Astrocyte (in vitro differentiated cells and primary cell): ENCODE data around the gene RIT2. TPM values are rescaled to one million over a fixed set of nuclear protein-coding genes. Genes with fewer than 3 reads are reported as not detected.

Experiments
- DNase-seq: peaks from one replicate; pipeline ENCODE4 v3.0.0-alpha.2; 2010; ENCODE audit warnings: low read depth
- FAIRE-seq: peaks from 2 replicates; lab custom pipeline; 2011; peaks lifted over from hg19 to GRCh38; lab: Jason Lieb, UNC
- H2AFZ ChIP-seq: 2 replicates; pipeline ENCODE4 v1.6.0; 2012; ENCODE audit warnings: low read depth, low read length, inconsistent platforms
- H3K27ac ChIP-seq: 2 replicates; pipeline ENCODE4 v1.5.1; 2011; ENCODE audit warnings: low read depth, low read length, inconsistent platforms
- H3K27me3 ChIP-seq: 2 replicates; pipeline ENCODE4 v1.6.0; 2011; ENCODE audit warnings: low read length, inconsistent platforms; ENCODE audit not compliant: insufficient read depth
- H3K36me3 ChIP-seq: 2 replicates; pipeline ENCODE4 v1.5.1; 2011; ENCODE audit warnings: low read length, inconsistent platforms; ENCODE audit not compliant: insufficient read depth
- H3K4me1 ChIP-seq: 2 replicates; pipeline ENCODE4 v1.5.1; 2011; ENCODE audit warnings: low read length, inconsistent platforms; ENCODE audit not compliant: insufficient read depth
- H3K4me2 ChIP-seq: 2 replicates; pipeline ENCODE4 v1.6.0; 2012; ENCODE audit warnings: low read length, inconsistent platforms
- H3K4me3 ChIP-seq: 2 replicates; pipeline ENCODE4 v1.5.1; 2011; ENCODE audit warnings: low read depth, mild to moderate bottlenecking, low read length, inconsistent platforms; ENCODE audit not compliant: insufficient read depth
- H3K79me2 ChIP-seq: 2 replicates; pipeline ENCODE4 v1.6.0; 2012; ENCODE audit warnings: mild to moderate bottlenecking, low read length, inconsistent platforms; ENCODE audit not compliant: insufficient read depth
- H3K9ac ChIP-seq: 2 replicates; pipeline ENCODE4 v1.6.0; 2012; ENCODE audit warnings: mild to moderate bottlenecking, low read length, inconsistent platforms
- H3K9me3 ChIP-seq: 2 replicates; pipeline ENCODE4 v1.5.1; 2012; ENCODE audit warnings: low read depth, mild to moderate bottlenecking, low read length, inconsistent platforms; ENCODE audit not compliant: insufficient read depth
- H4K20me1 ChIP-seq: 2 replicates; pipeline ENCODE4 v1.6.0; 2012; ENCODE audit warnings: low read length, inconsistent platforms; ENCODE audit not compliant: insufficient read depth
- H3K27ac Mint-ChIP-seq: one replicate; pipeline ENCODE4 v1.8.0; 2021; ENCODE audit warnings: mild to moderate bottlenecking, mixed read lengths; ENCODE audit not compliant: unreplicated experiment
- H3K27me3 Mint-ChIP-seq: one replicate; pipeline ENCODE4 v1.8.0; 2021; ENCODE audit warnings: low read depth, mixed read lengths; ENCODE audit not compliant: unreplicated experiment
- H3K36me3 Mint-ChIP-seq: one replicate; pipeline ENCODE4 v1.8.0; 2021; ENCODE audit warnings: low read depth, mixed read lengths; ENCODE audit not compliant: unreplicated experiment
- H3K4me1 Mint-ChIP-seq: one replicate; pipeline ENCODE4 v1.8.0; 2021; ENCODE audit warnings: low read depth, mixed read lengths; ENCODE audit not compliant: unreplicated experiment
- H3K4me3 Mint-ChIP-seq: one replicate; pipeline ENCODE4 v1.8.0; 2021; ENCODE audit warnings: mild to moderate bottlenecking, moderate library complexity, mixed read lengths; ENCODE audit not compliant: unreplicated experiment
- H3K9me3 Mint-ChIP-seq: one replicate; pipeline ENCODE4 v1.8.0; 2021; ENCODE audit warnings: mild to moderate bottlenecking, mixed read lengths; ENCODE audit not compliant: unreplicated experiment
- CTCF ChIP-seq: IDR thresholded peaks from 2 replicates; pipeline ENCODE4 v1.5.1; 2011; ENCODE audit warnings: low read depth, mild to moderate bottlenecking, inconsistent platforms, low read length, moderate library complexity; ENCODE audit not compliant: insufficient read depth
- EZH2 ChIP-seq: IDR thresholded peaks from 2 replicates; pipeline ENCODE4 v1.6.1; 2012; ENCODE audit warnings: mild to moderate bottlenecking, low read length, inconsistent platforms; ENCODE audit not compliant: insufficient read depth
- total RNA-seq: library from RNA; stranded (reverse); gene quantifications from 2 replicates; pipeline ENCODE4 v1.2.1, GENCODE V29; 2021

The RIT2 gene
- total RNA-seq, 1 donor from 2014 or later = not detected

GRCh38 chr18:42915299-42915698 is 200.2 kb downstream of the RIT2 start:
- Mint-ChIP-seq H3K9me3 (no peaks in the 10 kb centered on the region), H3K27me3 (no peaks in the 10 kb centered on the region), H3K27ac (no peak overlapping the region), H3K36me3 (no peaks in the 10 kb centered on the region), H3K4me1 (no peaks in the 10 kb centered on the region), H3K4me3 (no peak overlapping the region)
- H3K9me3 ChIP-seq = no peaks in the 10 kb centered on the region
- no peak overlapping the region for H3K9ac ChIP-seq
- H3K4me3 ChIP-seq = no peak overlapping the region
- H3K4me1 ChIP-seq = no peaks in the 10 kb centered on the region
- H3K27ac ChIP-seq = no peak overlapping the region
- H3K36me3 ChIP-seq = no peaks in the 10 kb centered on the region
- no peaks in the 10 kb centered on the region for H4K20me1 ChIP-seq
- H3K79me2 ChIP-seq = no peaks in the 10 kb centered on the region
- no peak overlapping the region for H3K4me2 ChIP-seq
- H2AFZ ChIP-seq = no peak overlapping the region
- no peak for FAIRE-seq
- no peak for TF ChIP-seq EZH2
- no peak for TF ChIP-seq CTCF
- DNase-seq = no peak
- no peaks in the 10 kb centered on the region for H3K27me3 ChIP-seq

DNA sequence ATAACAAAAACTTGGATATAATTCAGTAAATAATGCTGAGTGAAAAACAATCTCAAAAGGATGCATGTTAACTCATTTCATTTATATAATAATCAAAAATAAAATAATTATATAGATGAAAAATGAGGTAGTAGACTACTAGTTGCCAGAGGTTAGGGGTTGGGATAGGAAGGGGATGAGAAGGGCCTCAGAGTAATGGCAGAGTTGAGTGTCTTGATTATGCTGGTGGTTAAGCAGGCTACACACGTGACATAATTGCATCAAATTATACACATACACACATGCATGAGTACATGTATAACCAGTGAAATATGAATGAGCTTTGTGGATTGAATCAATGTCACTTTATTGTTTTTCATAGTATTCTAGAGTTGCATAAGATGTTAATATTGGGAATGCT is 201.0 kb downstream of the RIT2 start:
- no peaks in the 10 kb centered on the region for H3K4me1 Mint-ChIP-seq
- no peak overlapping the region for H3K4me3 ChIP-seq
- no peak for FAIRE-seq
- no peak overlapping the region for H3K9ac ChIP-seq
- TF ChIP-seq EZH2 (no peak), CTCF (no peak)
- H3K36me3 Mint-ChIP-seq = no peaks in the 10 kb centered on the region
- no peaks in the 10 kb centered on the region for H3K27me3 ChIP-seq
- no peak overlapping the region for H2AFZ ChIP-seq
- H3K4me3 Mint-ChIP-seq = no peak overlapping the region
- no peaks in the 10 kb centered on the region for H3K79me2 ChIP-seq
- H3K4me1 ChIP-seq = no peaks in the 10 kb centered on the region
- no peak overlapping the region for H3K27ac Mint-ChIP-seq
- no peak overlapping the region for H3K27ac ChIP-seq
- no peak for DNase-seq
- H4K20me1 ChIP-seq = no peaks in the 10 kb centered on the region
- no peaks in the 10 kb centered on the region for H3K9me3 Mint-ChIP-seq
- H3K9me3 ChIP-seq = no peaks in the 10 kb centered on the region
- H3K27me3 Mint-ChIP-seq = no peaks in the 10 kb centered on the region
- no peaks in the 10 kb centered on the region for H3K36me3 ChIP-seq
- no peak overlapping the region for H3K4me2 ChIP-seq

DNA sequence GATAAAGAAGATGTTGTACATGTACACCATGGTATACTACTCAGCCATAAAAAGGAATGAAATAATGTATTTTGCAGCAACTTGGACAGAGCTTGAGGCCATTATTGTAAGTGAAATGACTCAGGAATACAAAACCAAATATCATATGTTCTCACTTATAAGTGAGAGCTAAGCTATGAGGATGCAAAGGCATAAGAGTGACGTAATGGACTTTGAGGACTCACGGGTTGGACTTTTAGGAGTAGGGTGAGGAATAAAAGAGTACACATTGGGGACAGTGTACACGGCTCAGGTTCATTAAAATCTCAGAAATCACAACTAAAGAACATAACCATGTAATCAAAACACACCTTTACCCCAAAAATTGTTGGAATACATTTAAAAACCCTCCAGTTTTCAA is 206.4 kb downstream of the RIT2 start:
- H3K9ac ChIP-seq = no peak overlapping the region
- H2AFZ ChIP-seq = no peak overlapping the region
- Mint-ChIP-seq H3K4me3 (no peak overlapping the region), H3K27me3 (no peaks in the 10 kb centered on the region), H3K27ac (no peak overlapping the region), H3K36me3 (no peaks in the 10 kb centered on the region), H3K4me1 (no peaks in the 10 kb centered on the region), H3K9me3 (no peaks in the 10 kb centered on the region)
- TF ChIP-seq EZH2 (no peak), CTCF (no peak)
- no peaks in the 10 kb centered on the region for H3K79me2 ChIP-seq
- H3K4me1 ChIP-seq = no peaks in the 10 kb centered on the region
- no peak overlapping the region for H3K4me2 ChIP-seq
- no peak for DNase-seq
- H3K4me3 ChIP-seq = no peak overlapping the region
- H3K36me3 ChIP-seq = no peaks in the 10 kb centered on the region
- no peak overlapping the region for H3K27ac ChIP-seq
- no peaks in the 10 kb centered on the region for H3K9me3 ChIP-seq
- no peaks in the 10 kb centered on the region for H4K20me1 ChIP-seq
- FAIRE-seq = no peak
- no peaks in the 10 kb centered on the region for H3K27me3 ChIP-seq
